PC-9 (cell line): ENCODE measurements around the gene LRRC58. TPM values are rescaled to one million over a fixed set of nuclear protein-coding genes. Genes with fewer than 3 reads are reported as not detected.
"Not testable (repeated sequence)": the region's sequence is repeated elsewhere in the genome, so short reads cannot be mapped to it uniquely, and the experiment has no call there.

ENCODE experiments used
- BruUV-seq: library from RNA; stranded (reverse); fragments of 400-500 nt; replicated peaks from 2 replicates; lab custom pipeline; 2021; lab: Mats Ljungman, UMichigan
- CTCF ChIA-PET: fragments of 300-600 bp; sonication (Branson Sonifier 250); formaldehyde crosslinking; loops from one replicate; lab custom pipeline; 2022; ENCODE audit warnings: antibody characterized with exemption; lab: Charles Lee
- POLR2A ChIA-PET: fragments of 300-600 bp; sonication (Branson Sonifier 250); formaldehyde crosslinking; loops from one replicate; lab custom pipeline; 2022; ENCODE audit warnings: antibody characterized with exemption; ENCODE audit not compliant: unreplicated experiment; lab: Charles Lee
- DNase-seq, 2 experiments: peaks; one replicate each; pipeline versions ENCODE4 v3.0.0 to v3.0.0-alpha.2; 2015 to 2022; ENCODE audit warnings: mixed read lengths in 1 of 2
- H2AFZ ChIP-seq: fragments of 200-600 bp; sonication (generic); 2 replicates; pipeline ENCODE4 v1.8.1; 2017; ENCODE audit warnings: antibody characterized with exemption
- H3F3A ChIP-seq: fragments of 200-600 bp; sonication (generic); 2 replicates; pipeline ENCODE4 v1.8.1; 2017; ENCODE audit warnings: antibody characterized with exemption, mild to moderate bottlenecking, low read depth; ENCODE audit not compliant: insufficient read depth
- H3K27ac ChIP-seq: fragments of 200-600 bp; sonication (generic); 2 replicates; pipeline ENCODE4 v1.6.1; 2016; ENCODE audit warnings: mixed run types
- H3K27me3 ChIP-seq: fragments of 200-600 bp; sonication (generic); 2 replicates; pipeline ENCODE4 v1.6.1; 2016; ENCODE audit warnings: low read depth, mixed run types; ENCODE audit not compliant: insufficient read depth
- H3K36me3 ChIP-seq: fragments of 200-600 bp; sonication (generic); 2 replicates; pipeline ENCODE4 v1.6.1; 2016; ENCODE audit warnings: low read depth, mixed run types
- H3K4me1 ChIP-seq: fragments of 200-600 bp; sonication (generic); replicated peaks from 2 replicates; pipeline ENCODE4 v1.6.1; 2016; ENCODE audit warnings: mixed run types; ENCODE audit not compliant: insufficient read depth
- H3K4me2 ChIP-seq: fragments of 200-600 bp; sonication (generic); 2 replicates; pipeline ENCODE4 v1.6.1; 2017; ENCODE audit warnings: mixed run types
- H3K4me3 ChIP-seq: fragments of 200-600 bp; sonication (generic); 2 replicates; pipeline ENCODE4 v1.6.1; 2016; ENCODE audit warnings: mixed run types
- H3K79me2 ChIP-seq: fragments of 200-600 bp; sonication (generic); 2 replicates; pipeline ENCODE4 v1.6.1; 2017; ENCODE audit warnings: low read depth, mixed run types
- H3K9me2 ChIP-seq: fragments of 200-600 bp; sonication (generic); 2 replicates; pipeline ENCODE4 v1.8.1; 2017; ENCODE audit warnings: mild to moderate bottlenecking; ENCODE audit not compliant: insufficient read depth
- H3K9me3 ChIP-seq: fragments of 200-600 bp; sonication (generic); 2 replicates; pipeline ENCODE4 v1.8.1; 2016; ENCODE audit warnings: low read depth; ENCODE audit not compliant: insufficient read depth
- H4K20me1 ChIP-seq: fragments of 200-600 bp; sonication (generic); 2 replicates; pipeline ENCODE4 v1.8.1; 2017; ENCODE audit not compliant: insufficient read depth
- EZH2 ChIP-seq: fragments of 200-600 bp; sonication (generic); IDR thresholded peaks from 2 replicates; pipeline ENCODE4 v1.8.0; 2017; ENCODE audit warnings: antibody characterized with exemption, low read depth
- intact Hi-C: fragments of 100-400 bp; cut with micrococcal nuclease; formaldehyde crosslinking; loops from one replicate; pipeline ENCODE4 v1.10.0; 2022; ENCODE audit not compliant: unreplicated experiment
- total RNA-seq: library from RNA; stranded (reverse); gene quantifications from 2 replicates; pipeline ENCODE4 v1.2.3, GENCODE V29; 2021
- TF ChIP-seq, protein P1 (sequence below): fragments of 200-600 bp; sonication (generic); conservative IDR thresholded peaks from 2 replicates; pipeline ENCODE4 v1.6.1; 2017; ENCODE audit warnings: mixed run types, antibody characterized with exemption, mild to moderate bottlenecking, moderate library complexity

The LRRC58 gene
- total RNA-seq, 1 experiment from 2014 or later, result 28.9 TPM

DNA sequence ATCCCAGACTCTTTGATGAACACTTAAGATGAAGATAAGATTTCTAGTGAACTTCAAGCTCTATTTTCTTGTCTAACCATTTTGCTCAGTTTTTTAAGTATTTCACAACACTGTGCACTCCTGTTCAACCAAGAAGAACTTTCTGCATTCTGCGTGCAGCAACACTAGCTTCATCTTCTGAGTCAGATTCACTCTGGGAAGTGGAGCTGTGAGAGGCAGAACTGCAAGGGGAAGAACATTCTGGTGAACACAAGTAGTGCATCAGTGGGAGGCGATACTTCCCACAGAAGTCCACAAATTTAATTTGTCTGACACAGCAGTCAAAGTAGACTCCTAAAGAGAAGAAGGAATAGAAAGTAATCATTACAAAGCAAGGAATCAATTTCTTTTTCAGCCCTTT lies 18.1 kb downstream of the LRRC58 start:
- DNase-seq, result no peak
- no peaks in the 10 kb centered on the region for H3K27me3 ChIP-seq
- H3K36me3 ChIP-seq, result peaks cover 22% of the 10 kb centered on the region
- no peak overlapping the region for H3K4me3 ChIP-seq
- no peak for TF ChIP-seq EZH2
- TF ChIP-seq, protein P1, sequence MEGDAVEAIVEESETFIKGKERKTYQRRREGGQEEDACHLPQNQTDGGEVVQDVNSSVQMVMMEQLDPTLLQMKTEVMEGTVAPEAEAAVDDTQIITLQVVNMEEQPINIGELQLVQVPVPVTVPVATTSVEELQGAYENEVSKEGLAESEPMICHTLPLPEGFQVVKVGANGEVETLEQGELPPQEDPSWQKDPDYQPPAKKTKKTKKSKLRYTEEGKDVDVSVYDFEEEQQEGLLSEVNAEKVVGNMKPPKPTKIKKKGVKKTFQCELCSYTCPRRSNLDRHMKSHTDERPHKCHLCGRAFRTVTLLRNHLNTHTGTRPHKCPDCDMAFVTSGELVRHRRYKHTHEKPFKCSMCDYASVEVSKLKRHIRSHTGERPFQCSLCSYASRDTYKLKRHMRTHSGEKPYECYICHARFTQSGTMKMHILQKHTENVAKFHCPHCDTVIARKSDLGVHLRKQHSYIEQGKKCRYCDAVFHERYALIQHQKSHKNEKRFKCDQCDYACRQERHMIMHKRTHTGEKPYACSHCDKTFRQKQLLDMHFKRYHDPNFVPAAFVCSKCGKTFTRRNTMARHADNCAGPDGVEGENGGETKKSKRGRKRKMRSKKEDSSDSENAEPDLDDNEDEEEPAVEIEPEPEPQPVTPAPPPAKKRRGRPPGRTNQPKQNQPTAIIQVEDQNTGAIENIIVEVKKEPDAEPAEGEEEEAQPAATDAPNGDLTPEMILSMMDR, result no peak
- H3K79me2 ChIP-seq, result peaks cover 9% of the 10 kb centered on the region; the same call in 1 of the 2 replicates
- H3K4me1 ChIP-seq, result no peaks in the 10 kb centered on the region
- ChIA-PET POLR2A (no interaction called here), CTCF (no interaction called here)
- H3K27ac ChIP-seq, result no peak overlapping the region
- no TSS peak for BruUV-seq
- H3K9me2 ChIP-seq, result no peaks in the 10 kb centered on the region
- no peak overlapping the region for H2AFZ ChIP-seq
- no peaks in the 10 kb centered on the region for H3F3A ChIP-seq
- H3K4me2 ChIP-seq, result no peak overlapping the region
- intact Hi-C loops, result no loop called here
- no peaks in the 10 kb centered on the region; the same call in 1 of the 2 replicates for H3K9me3 ChIP-seq
- H4K20me1 ChIP-seq, result peaks cover 5% of the 10 kb centered on the region; the same call in 1 of the 2 replicates

DNA sequence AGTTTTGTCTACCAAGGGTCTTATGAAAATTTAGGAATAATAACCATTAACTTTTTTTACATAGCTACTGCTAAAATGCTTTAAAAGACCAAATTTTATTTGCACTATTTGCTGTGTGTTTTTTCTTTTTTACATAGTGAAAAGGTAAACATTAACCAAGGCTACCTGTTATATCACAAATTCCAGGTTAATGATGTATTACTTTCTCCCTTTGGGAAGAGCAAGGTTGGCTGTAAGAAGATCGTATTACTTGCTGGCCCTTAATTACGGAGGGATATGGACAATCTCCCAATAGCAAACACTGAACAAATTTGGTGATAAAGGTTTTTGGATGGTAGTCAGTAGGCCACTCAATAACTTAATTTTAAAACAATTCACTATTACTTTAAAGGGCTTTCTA lies 22.4 kb downstream of the LRRC58 start:
- Histone ChIP-seq H3K9me2 (no peaks in the 10 kb centered on the region), H2AFZ (no peak overlapping the region), H3K4me1 (no peaks in the 10 kb centered on the region), H3K9me3 (no peaks in the 10 kb centered on the region; the same call in 1 of the 2 replicates), H3K4me3 (no peak overlapping the region), H3F3A (no peaks in the 10 kb centered on the region), H3K36me3 (peaks cover 19% of the 10 kb centered on the region), H4K20me1 (peaks cover 5% of the 10 kb centered on the region; the same call in 1 of the 2 replicates), H3K79me2 (no peaks in the 10 kb centered on the region), H3K27ac (no peak overlapping the region), H3K4me2 (no peak overlapping the region), H3K27me3 (no peaks in the 10 kb centered on the region)
- ChIA-PET CTCF (no interaction called here), POLR2A (no interaction called here)
- TF ChIP-seq, protein P1, result no peak
- TF ChIP-seq EZH2, result no peak
- BruUV-seq, result no TSS peak
- intact Hi-C loops, result no loop called here
- no peak for DNase-seq

DNA sequence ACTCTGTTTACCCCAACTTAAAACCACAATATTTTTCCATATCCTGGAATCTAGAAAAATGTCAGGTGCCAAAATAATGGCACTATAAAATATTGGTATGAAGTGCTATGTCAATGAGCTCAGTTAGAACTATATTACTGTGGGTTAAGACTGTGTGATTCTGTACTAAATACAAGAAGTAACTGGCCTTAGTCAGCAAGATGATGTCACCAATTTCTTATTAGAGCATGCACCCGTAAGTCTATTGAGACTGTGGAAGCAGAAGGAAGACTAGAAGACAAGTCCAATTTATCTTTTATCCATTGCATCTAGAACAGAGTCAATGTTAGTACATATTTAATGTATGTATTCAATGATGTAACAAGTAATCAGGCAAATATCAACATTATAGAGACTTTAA lies 25.0 kb downstream of the LRRC58 start:
- TF ChIP-seq, protein P1, result no peak
- no peak for TF ChIP-seq EZH2
- intact Hi-C loops, result no loop called here
- Histone ChIP-seq H3K79me2 (no peaks in the 10 kb centered on the region), H2AFZ (no peak overlapping the region), H3K36me3 (peaks cover 10% of the 10 kb centered on the region), H4K20me1 (no peaks in the 10 kb centered on the region), H3K9me2 (no peaks in the 10 kb centered on the region), H3K27me3 (no peaks in the 10 kb centered on the region), H3F3A (no peaks in the 10 kb centered on the region), H3K4me2 (no peak overlapping the region), H3K9me3 (no peaks in the 10 kb centered on the region; the same call in 1 of the 2 replicates), H3K4me3 (no peak overlapping the region), H3K4me1 (no peaks in the 10 kb centered on the region), H3K27ac (no peak overlapping the region)
- ChIA-PET CTCF (no interaction called here), POLR2A (no interaction called here)
- BruUV-seq, result no TSS peak
- DNase-seq, result no peak

DNA sequence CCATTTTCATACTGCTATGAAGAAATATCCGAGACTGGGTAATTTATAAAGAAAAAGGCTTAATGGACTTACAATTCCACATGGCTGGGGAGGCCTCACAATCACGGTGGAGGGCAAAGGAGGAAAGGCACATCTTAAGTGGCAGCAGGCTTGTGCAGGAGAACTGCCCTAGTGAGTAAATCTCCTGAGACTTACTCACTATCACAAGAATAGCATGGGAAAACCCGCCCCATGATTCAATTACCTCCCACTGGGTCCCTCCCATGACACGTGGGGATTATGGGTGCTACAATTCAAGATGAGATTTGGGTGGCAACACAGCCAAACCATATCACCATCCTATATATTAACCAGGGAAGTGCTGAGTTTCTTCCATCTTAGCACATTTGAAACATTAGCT lies 25.4 kb downstream of the LRRC58 start:
- H3K9me3 ChIP-seq, H3K4me1 ChIP-seq, H3K4me2 ChIP-seq, intact Hi-C loops, CTCF ChIA-PET, H3K27me3 ChIP-seq, H3K27ac ChIP-seq, H2AFZ ChIP-seq, H3F3A ChIP-seq, H3K36me3 ChIP-seq, BruUV-seq, H3K79me2 ChIP-seq, H3K4me3 ChIP-seq, H3K9me2 ChIP-seq, DNase-seq, POLR2A ChIA-PET, H4K20me1 ChIP-seq: not testable (repeated sequence)
